GM12875 (cell line): Measurements from ENCODE around the gene SERPINB1.

Source experiments
- H3K4me3 ChIP-seq: one replicate; pipeline ENCODE4 v1.5.1; 2011; ENCODE audit warnings: low read depth, low read length, control low read depth
- TF ChIP-seq, protein P1 (sequence below): IDR thresholded peaks from 2 replicates; pipeline ENCODE4 v1.5.1; 2011; ENCODE audit warnings: low read depth, mild to moderate bottlenecking, control low read depth, inconsistent platforms, low read length, moderate library complexity, borderline replicate concordance; ENCODE audit not compliant: insufficient read depth

SERPINB1 gene

DNA sequence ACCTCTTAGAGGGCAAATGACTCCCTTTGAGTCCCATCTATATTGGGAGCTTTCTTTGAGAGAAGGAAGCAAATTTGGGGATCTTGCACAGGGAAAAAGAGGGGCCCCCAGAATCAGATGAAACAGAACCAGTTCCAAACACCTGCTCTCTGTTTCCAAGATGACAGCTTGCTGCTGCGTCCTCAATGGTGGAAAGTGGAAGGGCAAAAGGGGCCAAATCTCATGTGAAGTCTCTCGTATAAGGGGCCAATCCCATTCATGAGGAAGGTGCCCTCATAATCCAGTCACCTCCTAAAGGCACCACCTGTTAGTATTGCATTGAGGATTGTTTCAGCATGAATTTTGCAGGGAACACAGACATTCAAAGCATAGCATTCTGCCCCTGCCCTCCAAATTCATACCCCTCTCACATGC, 483 bp upstream of the SERPINB1 start:
- H3K4me3 ChIP-seq: no peak overlapping the region
- TF ChIP-seq, protein P1, sequence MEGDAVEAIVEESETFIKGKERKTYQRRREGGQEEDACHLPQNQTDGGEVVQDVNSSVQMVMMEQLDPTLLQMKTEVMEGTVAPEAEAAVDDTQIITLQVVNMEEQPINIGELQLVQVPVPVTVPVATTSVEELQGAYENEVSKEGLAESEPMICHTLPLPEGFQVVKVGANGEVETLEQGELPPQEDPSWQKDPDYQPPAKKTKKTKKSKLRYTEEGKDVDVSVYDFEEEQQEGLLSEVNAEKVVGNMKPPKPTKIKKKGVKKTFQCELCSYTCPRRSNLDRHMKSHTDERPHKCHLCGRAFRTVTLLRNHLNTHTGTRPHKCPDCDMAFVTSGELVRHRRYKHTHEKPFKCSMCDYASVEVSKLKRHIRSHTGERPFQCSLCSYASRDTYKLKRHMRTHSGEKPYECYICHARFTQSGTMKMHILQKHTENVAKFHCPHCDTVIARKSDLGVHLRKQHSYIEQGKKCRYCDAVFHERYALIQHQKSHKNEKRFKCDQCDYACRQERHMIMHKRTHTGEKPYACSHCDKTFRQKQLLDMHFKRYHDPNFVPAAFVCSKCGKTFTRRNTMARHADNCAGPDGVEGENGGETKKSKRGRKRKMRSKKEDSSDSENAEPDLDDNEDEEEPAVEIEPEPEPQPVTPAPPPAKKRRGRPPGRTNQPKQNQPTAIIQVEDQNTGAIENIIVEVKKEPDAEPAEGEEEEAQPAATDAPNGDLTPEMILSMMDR: no peak

DNA sequence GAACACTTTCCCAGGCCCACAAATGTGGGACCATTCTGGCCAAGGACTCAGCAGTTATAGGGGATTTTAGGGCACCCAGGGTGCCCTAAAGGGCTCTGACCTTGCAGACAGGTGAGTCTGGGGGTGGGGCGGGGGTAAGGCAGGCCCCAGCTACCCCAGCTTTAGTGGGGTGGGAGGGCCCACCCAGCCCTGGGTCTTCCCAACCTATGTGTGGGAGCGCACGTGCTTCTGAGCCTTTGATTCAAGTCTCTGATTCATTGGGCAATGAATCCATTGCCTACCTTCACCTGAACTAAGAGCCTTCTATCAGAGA, 958 bp downstream of the SERPINB1 start:
- no peak overlapping the region for H3K4me3 ChIP-seq
- TF ChIP-seq, protein P1: no peak

DNA sequence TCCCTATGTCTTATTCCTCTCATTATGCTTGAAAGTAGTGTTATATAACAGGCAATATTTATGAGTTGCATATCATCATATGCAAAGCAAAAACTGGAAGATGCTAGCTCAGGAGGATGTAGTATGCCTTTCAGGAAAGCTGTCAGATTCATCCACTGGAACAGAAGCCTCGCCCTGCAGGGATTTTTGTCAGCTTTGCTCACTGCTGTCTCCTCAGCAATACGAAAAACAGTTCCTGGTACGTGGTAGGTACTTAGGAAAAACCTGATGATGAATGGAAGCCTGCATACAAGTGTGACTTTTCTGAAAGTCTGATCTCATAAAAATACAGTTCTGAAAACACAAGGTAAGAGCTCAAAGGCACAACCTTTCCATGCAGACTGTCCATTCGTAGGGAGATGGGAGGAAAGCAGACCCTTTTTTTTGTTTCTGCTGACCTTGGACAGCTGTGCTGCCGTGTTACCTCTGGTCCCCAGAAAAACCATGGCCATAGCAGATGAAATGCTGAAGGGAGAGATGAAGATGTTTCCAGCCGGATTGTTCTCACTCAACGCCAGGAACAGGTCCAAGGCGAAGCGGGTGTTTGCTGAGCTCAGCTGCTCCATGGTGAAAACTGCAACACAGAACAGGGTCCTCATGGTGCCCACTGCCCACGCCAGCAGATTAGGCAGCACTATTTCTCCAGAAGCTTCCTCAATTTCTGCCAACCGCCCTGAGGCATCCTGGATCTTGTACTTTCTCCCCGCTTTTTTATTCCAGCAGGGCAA, 1.5 kb downstream of the SERPINB1 start:
- H3K4me3 ChIP-seq: no peak overlapping the region
- TF ChIP-seq, protein P1: no peak

DNA sequence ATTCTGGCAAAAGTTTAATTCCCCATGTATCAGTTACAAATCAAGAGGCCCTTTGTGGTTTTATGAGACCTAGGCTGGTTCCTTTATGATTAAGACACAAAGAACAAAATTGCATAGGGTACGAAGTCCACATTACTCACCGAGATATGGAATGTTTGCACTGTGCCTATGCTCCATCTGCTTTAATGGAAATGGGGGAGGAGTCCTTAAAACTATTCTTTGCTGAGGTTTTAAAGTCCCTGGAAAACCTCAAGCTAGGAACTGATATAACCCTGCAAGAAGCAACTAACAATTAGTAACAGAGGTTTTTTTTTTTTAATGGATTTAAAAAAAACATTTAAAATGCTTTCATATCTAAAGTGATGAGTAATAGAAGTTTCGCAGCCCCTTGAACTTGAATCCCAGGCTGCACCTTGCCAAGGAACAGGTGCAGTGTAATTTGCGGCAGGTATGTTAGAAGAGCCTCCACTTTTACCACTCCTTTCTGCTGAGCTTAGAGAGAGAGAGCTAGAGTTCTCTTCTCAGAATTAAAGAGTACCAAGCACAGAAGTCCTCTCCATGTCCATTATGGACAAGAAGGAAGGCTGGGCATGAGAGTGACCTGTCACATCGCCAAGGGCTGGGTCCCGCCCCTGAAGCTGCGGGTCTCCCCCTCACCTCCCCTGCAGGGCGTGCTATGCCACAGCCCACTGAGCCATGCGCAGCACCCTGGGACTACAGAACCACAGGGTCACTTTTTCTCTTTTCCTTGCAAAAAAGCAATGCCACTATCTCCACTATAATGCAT, 2.3 kb downstream of the SERPINB1 start:
- H3K4me3 ChIP-seq: no peak overlapping the region
- TF ChIP-seq, protein P1: no peak

DNA sequence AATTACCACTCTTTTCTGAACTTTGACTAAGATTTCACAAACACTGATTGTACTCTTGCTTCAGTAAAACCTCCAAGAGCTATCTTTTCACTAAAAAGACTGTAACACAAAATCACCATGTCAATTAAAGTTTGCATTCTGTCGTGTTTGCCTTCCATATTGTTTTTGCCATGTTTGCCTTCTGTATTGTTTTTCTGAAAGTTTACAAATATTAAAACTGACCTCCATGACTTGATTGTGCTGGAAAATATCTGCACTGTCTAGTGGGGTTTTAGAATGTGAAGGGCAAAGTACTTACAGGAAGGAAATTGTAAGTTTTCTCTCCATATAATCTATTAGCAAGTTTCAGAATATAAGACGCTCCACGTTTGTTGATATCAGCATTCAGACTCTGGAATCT, 3.4 kb downstream of the SERPINB1 start:
- no peak overlapping the region for H3K4me3 ChIP-seq
- TF ChIP-seq, protein P1: no peak

DNA sequence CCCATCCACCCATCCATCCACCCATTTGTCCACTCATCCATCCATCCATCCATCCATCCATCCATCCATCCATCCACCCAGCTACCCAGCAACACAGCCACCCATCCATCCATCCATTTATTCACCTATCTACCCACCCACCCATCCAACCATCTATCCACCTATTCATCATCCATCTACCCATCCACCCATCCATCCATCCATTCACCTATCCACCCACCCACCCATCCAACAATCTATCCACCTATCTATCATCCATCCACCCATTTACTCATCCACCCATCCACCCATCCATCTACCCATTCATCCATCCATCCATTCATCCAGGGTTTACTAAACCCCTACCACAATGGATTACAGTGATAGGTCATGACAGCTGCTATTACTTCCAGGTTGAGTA, 7.4 kb downstream of the SERPINB1 start:
- TF ChIP-seq, protein P1: no peak
- no peak overlapping the region for H3K4me3 ChIP-seq

DNA sequence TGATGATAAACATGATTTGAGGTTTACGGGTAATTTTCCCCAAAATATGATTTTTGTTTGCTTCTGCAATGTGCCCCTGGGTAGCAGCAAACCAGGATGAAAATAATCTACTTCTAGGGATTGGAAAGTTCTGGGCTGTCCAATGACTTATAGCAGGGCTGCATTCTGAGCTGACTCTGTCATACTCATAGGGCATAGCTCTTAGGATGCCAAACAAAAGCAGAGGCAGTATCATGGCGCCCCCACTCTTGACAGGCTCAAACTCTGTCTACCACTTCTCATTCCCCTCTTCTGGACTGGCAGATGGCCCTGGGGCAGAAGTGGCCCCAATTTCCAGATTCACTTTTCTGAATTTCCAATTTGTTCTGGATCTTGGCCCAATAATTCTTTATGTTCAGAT, 10.3 kb downstream of the SERPINB1 start:
- TF ChIP-seq, protein P1: no peak
- no peak overlapping the region for H3K4me3 ChIP-seq
